K562 (cell line): ENCODE measurements around the gene CCDC93. TPM values are rescaled to one million over a fixed set of nuclear protein-coding genes. Genes with fewer than 3 reads are reported as not detected.
A peak's percentile ranks its signal among the peaks of the same experiment; 100 is the strongest.

Source experiments
- ATAC-seq: fragments of 200-7000 bp; cut with Tn5 transposase; 3 replicates; pipeline ENCODE4 v1.9.1; 2020; ENCODE audit warnings: moderate library complexity
- BruUV-seq: library from RNA; stranded (reverse); fragments of 400-500 nt; replicated peaks from 2 replicates; lab custom pipeline; 2021; lab: Mats Ljungman, UMichigan
- CTCF ChIA-PET: fragments of 300-600 bp; formaldehyde crosslinking; extraction: SDS; loops from one replicate; lab custom pipeline; 2021; ENCODE audit warnings: low intra/inter-chr PET ratio; lab: Yijun Ruan, JAX
- POLR2A ChIA-PET: fragments of 300-600, 350-650 bp; sonication (Branson Sonifier 250); formaldehyde crosslinking; extraction: SDS; loops from one replicate; lab custom pipeline; 2021; ENCODE audit warnings: antibody characterized with exemption, inconsistent platforms; lab: Yijun Ruan, JAX
- DNase-seq, 4 experiments: peaks; one replicate each; pipeline versions ENCODE4 v3.0.0 to v3.0.0-alpha.2; 2011 to 2018; ENCODE audit warnings: low spot score in 3 of 4, mixed read lengths in 3 of 4; ENCODE audit errors: extremely low read depth in 1 of 4
- FAIRE-seq: peaks from 2 replicates; lab custom pipeline; 2011; peaks lifted over from hg19 to GRCh38; lab: Jason Lieb, UNC
- H2AFZ ChIP-seq: 2 replicates; pipeline ENCODE4 v1.6.0; 2011; ENCODE audit warnings: low read depth, low read length, control low read depth, inconsistent platforms
- H3K27ac ChIP-seq: fragments of 200-600 bp; 3 replicates; pipeline ENCODE4 v1.8.0; 2011; ENCODE audit warnings: low read depth, mild to moderate bottlenecking, control low read depth, inconsistent platforms, low read length, moderate library complexity, mixed read lengths; ENCODE audit errors: extremely low read depth
- H3K27me3 ChIP-seq, 2 experiments: fragments of 300-600 bp in 1 of 2; 2 replicates in 1 of 2; 3 replicates in 1 of 2; pipeline versions ENCODE4 v1.6.0 to v1.8.0; 2011; ENCODE audit warnings: inconsistent platforms in 2 of 2, low read length in 2 of 2, mild to moderate bottlenecking in 1 of 2, mixed read lengths in 1 of 2, moderate library complexity in 1 of 2; ENCODE audit not compliant: control insufficient read depth in 2 of 2, insufficient read depth in 2 of 2
- H3K36me3 ChIP-seq: fragments of 300-600 bp; 3 replicates; pipeline ENCODE4 v1.8.0; 2011; ENCODE audit warnings: mild to moderate bottlenecking, low read length, inconsistent platforms; ENCODE audit not compliant: control insufficient read depth, insufficient read depth
- H3K4me1 ChIP-seq, 2 experiments: fragments of 200-600 bp in 1 of 2; replicated peaks in 1 of 2; 2 replicates in 1 of 2; 3 replicates in 1 of 2; pipeline versions ENCODE4 v1.5.1 to v1.8.0; 2011; ENCODE audit warnings: inconsistent platforms in 2 of 2, low read length in 2 of 2, mild to moderate bottlenecking in 1 of 2, mixed read lengths in 1 of 2, moderate library complexity in 1 of 2; ENCODE audit not compliant: control insufficient read depth in 2 of 2, insufficient read depth in 2 of 2
- H3K4me2 ChIP-seq: 2 replicates; pipeline ENCODE4 v1.6.1; 2011; ENCODE audit warnings: low read length, control low read depth, inconsistent platforms, mixed read lengths; ENCODE audit not compliant: insufficient read depth
- H3K4me3 ChIP-seq: fragments of 200-600 bp; sonication (generic), shearing (Covaris generic); 2 replicates; pipeline ENCODE4 v1.5.1; 2016; ENCODE audit warnings: control low read depth, inconsistent platforms
- H3K79me2 ChIP-seq: fragments of 200-600 bp; 3 replicates; pipeline ENCODE4 v1.8.0; 2011; ENCODE audit warnings: low read length, inconsistent platforms; ENCODE audit not compliant: control insufficient read depth, insufficient read depth
- H3K9ac ChIP-seq, 2 experiments: 2 replicates each; pipeline versions ENCODE4 v1.6.0 to v1.6.1; 2011; ENCODE audit warnings: low read depth in 2 of 2, low read length in 2 of 2, control low read depth in 1 of 2, inconsistent platforms in 1 of 2, mild to moderate bottlenecking in 1 of 2, mixed read lengths in 1 of 2; ENCODE audit not compliant: insufficient read depth in 1 of 2
- H3K9me1 ChIP-seq: one replicate; pipeline ENCODE4 v1.6.0; 2011; ENCODE audit warnings: inconsistent platforms, mild to moderate bottlenecking, low read length, moderate library complexity; ENCODE audit not compliant: control insufficient read depth, insufficient read depth
- H3K9me3 ChIP-seq: replicated peaks from 2 replicates; pipeline ENCODE4 v1.5.1; 2011; ENCODE audit warnings: low read depth, low read length, inconsistent platforms; ENCODE audit not compliant: control insufficient read depth, insufficient read depth
- H4K20me1 ChIP-seq: replicated peaks from 2 replicates; pipeline ENCODE4 v1.6.1; 2011; ENCODE audit warnings: low read length, inconsistent platforms, mixed read lengths; ENCODE audit not compliant: control insufficient read depth, insufficient read depth
- EZH2 ChIP-seq: IDR thresholded peaks from 2 replicates; pipeline ENCODE4 v1.6.1; 2012; ENCODE audit warnings: low read depth, mild to moderate bottlenecking, inconsistent platforms, low read length, borderline replicate concordance
- FUS ChIP-seq: fragments of 200-400 bp; formaldehyde crosslinking; optimal IDR thresholded peaks from 2 replicates; pipeline ENCODE3; 2017; ENCODE audit warnings: low read depth, low read length
- MXD1 ChIP-seq: fragments of 250-450 bp; sonication (Bioruptor Pico); IDR thresholded peaks from 2 replicates; pipeline ENCODE4 v1.8.0; 2021; ENCODE audit warnings: borderline replicate concordance, mild to moderate bottlenecking, moderate library complexity; ENCODE audit not compliant: poor library complexity, severe bottlenecking
- NFE2L1 ChIP-seq: fragments of 450-650 bp; IDR thresholded peaks from 2 replicates; pipeline ENCODE4 v1.6.1; 2016; ENCODE audit warnings: missing genetic modification characterization, low read depth, mild to moderate bottlenecking, missing compliant biosample characterization, moderate library complexity, borderline replicate concordance
- POLR3A ChIP-seq: IDR thresholded peaks from 2 replicates; pipeline ENCODE4 v1.6.1; 2011; ENCODE audit warnings: borderline replicate concordance, mild to moderate bottlenecking, moderate library complexity; ENCODE audit not compliant: insufficient read length, insufficient read depth; ENCODE audit errors: extremely low read depth
- RAD21 ChIP-seq, 2 experiments: fragments of 250-450 bp in 1 of 2; fragments of 450-650 bp in 1 of 2; sonication (Bioruptor Pico) in 1 of 2; formaldehyde crosslinking in 1 of 2; IDR thresholded peaks in 1 of 2; conservative IDR thresholded peaks in 1 of 2; 2 replicates each; pipeline versions ENCODE4 v1.4.0 to v1.8.0; 2020 to 2022; ENCODE audit warnings: mild to moderate bottlenecking in 2 of 2, moderate library complexity in 1 of 2
- TEAD4 ChIP-seq, 2 experiments: sonication (generic) in 1 of 2; formaldehyde crosslinking in 1 of 2; IDR thresholded peaks; 2 replicates each; pipeline versions ENCODE4 v1.6.1 to v1.8.0; 2012 to 2022; ENCODE audit warnings: borderline replicate concordance in 1 of 2, inconsistent platforms in 1 of 2, low read length in 1 of 2, mild to moderate bottlenecking in 1 of 2, missing genetic modification reagents in 1 of 2
- ZNF121 ChIP-seq: sonication (generic); formaldehyde crosslinking; conservative IDR thresholded peaks from 2 replicates; pipeline ENCODE4 v1.8.0; 2022; ENCODE audit warnings: missing genetic modification reagents
- ZNF551 ChIP-seq: fragments of 250-450 bp; sonication (Bioruptor Pico); IDR thresholded peaks from 2 replicates; pipeline ENCODE4 v1.5.0; 2021; ENCODE audit warnings: mild to moderate bottlenecking, moderate library complexity
- WGBS: fragments of 100-300 bp; shearing (Covaris generic); methylation state at CpG from one replicate; pipeline ENCODE4 v1.1.6; 2016; ENCODE audit warnings: low coverage, mixed read lengths; ENCODE audit not compliant: insufficient coverage; ENCODE audit errors: missing lambda C conversion rate; 5-methylcytosine and 5-hydroxymethylcytosine counted together
- in situ Hi-C: fragments of 300-500 bp; cut with MboI; formaldehyde crosslinking; loops from 4 replicates; pipeline ENCODE4 v1.15.0; 2018; ENCODE audit warnings: inconsistent platforms, mixed read lengths
- intact Hi-C: fragments of 100-400 bp; cut with micrococcal nuclease; formaldehyde crosslinking; loops from 2 replicates; pipeline ENCODE4 v1.14.2; 2022
- polyA plus RNA-seq, 8 experiments: library from polyadenylated mRNA; depleted of rRNA in 4 of 8; stranded (reverse) in 5 of 8; unstranded in 3 of 8; fragments of >200 nt; fragmentation: Nextera tagmentation in 2 of 8; fragmentation: Illumina TruSeq in 1 of 8; extraction: Ambion mirVana in 2 of 8; extraction: Trizol in 1 of 8; gene quantifications; 2 replicates each; pipeline versions ENCODE4 v1.2.1 to v1.2.3, GENCODE V29; 2011 to 2014; ENCODE audit warnings: inconsistent platforms in 1 of 8, missing spikeins in 1 of 8
- total RNA-seq, 7 experiments: library from RNA; depleted of rRNA in 6 of 7; stranded (reverse); fragments of >200 nt in 6 of 7; fragmentation: Illumina TruSeq in 2 of 7; extraction: Trizol in 2 of 7; gene quantifications; 2 replicates each; pipeline versions ENCODE4 v1.2.1 to v1.2.3, GENCODE V29; 2011 to 2021; ENCODE audit warnings: low replicate concordance in 1 of 7
- TF ChIP-seq, protein P1 (sequence below): fragments of 200-800 bp; sonication (Bioruptor generic); IDR thresholded peaks from 2 replicates; pipeline ENCODE4 v1.6.1; 2017; ENCODE audit warnings: missing genetic modification characterization, missing compliant biosample characterization

The CCDC93 gene
- total and polyA plus RNA-seq, 9 of the 15 experiments (the other 6 are each of a cell fraction or from before 2014, with no cell fraction given) = 3.3 to 19.3 (median 12.4) TPM

- ATAC-seq (no peak), DNase-seq (no peak), FAIRE-seq (no peak)
- H3K27me3 ChIP-seq = peaks cover 0 to 3% of the 10 kb centered on the region in 2 experiments; a peak in 1 of 5 replicates
- H3K4me1 ChIP-seq = no peaks in the 10 kb centered on the region
- 2% methylated on average over 3 of the region's 3 CpGs for WGBS
- CTCF ChIA-PET = interaction anchor here (0.6 to 2.1 kb wide), 5 partner anchors 174 to 818 kb away, joined by 3 to 8 read pairs (median 4); no protein-coding TSS in a partner anchor
- no peaks in the 10 kb centered on the region for H3K79me2 ChIP-seq
- no peak overlapping the region for H3K27ac ChIP-seq
- no peak overlapping the region for H3K4me2 ChIP-seq
- TF ChIP-seq POLR3A (no peak), MXD1 (no peak)
- H3K4me3 ChIP-seq = no peak overlapping the region
- no peaks in the 10 kb centered on the region for H3K9me3 ChIP-seq
- no peaks in the 10 kb centered on the region for H3K9me1 ChIP-seq
- no TSS peak for BruUV-seq
- no peak overlapping the region for H2AFZ ChIP-seq
- intact Hi-C loops (loop anchor here (1.0 to 5.0 kb wide), 2 partner anchors 155 to 818 kb away; no protein-coding TSS in a partner anchor), in situ Hi-C loops (no loop called here)
- no peaks in the 10 kb centered on the region for H3K36me3 ChIP-seq
- POLR2A ChIA-PET = no interaction called here
- H3K9ac ChIP-seq = no peak overlapping the region
- H4K20me1 ChIP-seq = no peaks in the 10 kb centered on the region
These were observed 33.5 kb upstream of the CCDC93 start for GRCh38 chr2:118047380-118047826.

GRCh38 chr2:118046634-118047210, 32.9 kb upstream of the CCDC93 start:
- in situ Hi-C loops (no loop called here), intact Hi-C loops (loop anchor here (1.0 to 5.0 kb wide), 2 partner anchors 156 to 819 kb away; no protein-coding TSS in a partner anchor)
- POLR2A ChIA-PET = interaction anchor here (0.9 kb wide), 1 partner anchor 10 kb away, joined by 5 read pairs; no protein-coding TSS in a partner anchor
- H3K4me2 ChIP-seq = no peak overlapping the region
- BruUV-seq = no TSS peak
- no peaks in the 10 kb centered on the region for H3K79me2 ChIP-seq
- no peak overlapping the region for H2AFZ ChIP-seq
- CTCF ChIA-PET = interaction anchor here (0.7 to 2.1 kb wide), 5 partner anchors 175 to 819 kb away, joined by 3 to 8 read pairs (median 3); no protein-coding TSS in a partner anchor
- DNase-seq (peak in 3 of 4 experiments; percentile 15 to 33 (median 20)), ATAC-seq (peak; percentile 61; the same call in 1 of the 3 replicates), FAIRE-seq (peak; percentile 76)
- H3K9me3 ChIP-seq = no peaks in the 10 kb centered on the region
- WGBS = 6% methylated on average over 4 of the region's 4 CpGs
- H3K9ac ChIP-seq = no peak overlapping the region
- no peaks in the 10 kb centered on the region for H3K4me1 ChIP-seq
- H3K9me1 ChIP-seq = no peaks in the 10 kb centered on the region
- H3K27ac ChIP-seq = no peak overlapping the region
- no peak overlapping the region for H3K4me3 ChIP-seq
- H3K36me3 ChIP-seq = no peaks in the 10 kb centered on the region
- 0 out of 5 replicates have a peak, but pooled peaks cover 0 to 3% of the 10 kb centered on the region in 2 experiments for H3K27me3 ChIP-seq
- H4K20me1 ChIP-seq = no peaks in the 10 kb centered on the region
- TF ChIP-seq ZNF551 = no peak
- TF ChIP-seq NFE2L1 (tag) = no peak
- no peak for TF ChIP-seq FUS
- TF ChIP-seq EZH2 = no peak
- no peak for TF ChIP-seq TEAD4 (IDR thresholded peaks at IDR 0.05; ENCODE audit: low read length)
- no peak for TF ChIP-seq TEAD4 (CRISPR knock-in tag; IDR thresholded peaks at IDR 0.05; ENCODE audit: borderline replicate concordance)
- TF ChIP-seq, protein P1, sequence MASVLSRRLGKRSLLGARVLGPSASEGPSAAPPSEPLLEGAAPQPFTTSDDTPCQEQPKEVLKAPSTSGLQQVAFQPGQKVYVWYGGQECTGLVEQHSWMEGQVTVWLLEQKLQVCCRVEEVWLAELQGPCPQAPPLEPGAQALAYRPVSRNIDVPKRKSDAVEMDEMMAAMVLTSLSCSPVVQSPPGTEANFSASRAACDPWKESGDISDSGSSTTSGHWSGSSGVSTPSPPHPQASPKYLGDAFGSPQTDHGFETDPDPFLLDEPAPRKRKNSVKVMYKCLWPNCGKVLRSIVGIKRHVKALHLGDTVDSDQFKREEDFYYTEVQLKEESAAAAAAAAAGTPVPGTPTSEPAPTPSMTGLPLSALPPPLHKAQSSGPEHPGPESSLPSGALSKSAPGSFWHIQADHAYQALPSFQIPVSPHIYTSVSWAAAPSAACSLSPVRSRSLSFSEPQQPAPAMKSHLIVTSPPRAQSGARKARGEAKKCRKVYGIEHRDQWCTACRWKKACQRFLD (CRISPR knock-in tag) = no peak
- peak; percentile 71 to 85 for TF ChIP-seq RAD21 (CRISPR knock-in tag; conservative IDR thresholded peaks at IDR 0.05 in 1 of 2, IDR thresholded peaks at IDR 0.05 in 1 of 2)
- no peak for TF ChIP-seq ZNF121
